GM12872 (cell line): ENCODE data around the gene THBS3.

Experiments
- CTCF ChIP-seq: IDR thresholded peaks from 3 replicates; pipeline ENCODE4 v1.5.1; 2011; ENCODE audit warnings: low read depth, mild to moderate bottlenecking, low read length, moderate library complexity; ENCODE audit not compliant: insufficient read depth

THBS3 gene

DNA sequence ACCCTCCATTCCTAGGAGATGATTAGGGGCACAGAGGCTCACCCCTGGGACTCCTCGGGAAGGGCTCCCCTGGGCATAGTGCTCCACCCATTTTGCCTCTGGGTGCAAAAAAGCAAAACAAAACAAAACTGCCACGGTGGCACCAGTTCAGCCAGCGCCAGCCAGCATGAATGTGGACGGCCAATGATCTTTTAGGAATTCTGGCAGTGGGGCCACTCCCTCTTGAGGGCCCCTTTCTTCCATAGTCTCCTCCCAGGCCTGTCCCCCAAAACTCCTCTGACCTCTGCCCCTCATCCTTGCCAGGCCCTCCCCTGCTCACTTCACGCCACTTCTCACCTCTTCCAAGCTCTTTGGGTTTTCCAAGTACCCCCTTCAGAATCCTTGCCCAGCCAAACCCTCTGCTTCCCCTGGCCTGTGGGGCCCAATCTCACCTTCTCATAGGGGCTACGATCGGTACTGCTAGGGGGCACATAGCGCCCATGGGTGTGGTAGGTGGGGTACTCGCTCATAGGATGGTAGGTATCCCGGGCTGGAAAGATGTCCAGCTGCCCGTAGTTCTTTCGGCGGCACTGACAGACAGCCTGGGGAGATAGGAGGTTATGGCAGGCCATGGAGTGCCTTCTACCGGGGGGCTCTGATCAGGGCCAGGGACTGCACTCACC, 20.8 kb downstream of the THBS3 start:
- TF ChIP-seq CTCF: no peak

DNA sequence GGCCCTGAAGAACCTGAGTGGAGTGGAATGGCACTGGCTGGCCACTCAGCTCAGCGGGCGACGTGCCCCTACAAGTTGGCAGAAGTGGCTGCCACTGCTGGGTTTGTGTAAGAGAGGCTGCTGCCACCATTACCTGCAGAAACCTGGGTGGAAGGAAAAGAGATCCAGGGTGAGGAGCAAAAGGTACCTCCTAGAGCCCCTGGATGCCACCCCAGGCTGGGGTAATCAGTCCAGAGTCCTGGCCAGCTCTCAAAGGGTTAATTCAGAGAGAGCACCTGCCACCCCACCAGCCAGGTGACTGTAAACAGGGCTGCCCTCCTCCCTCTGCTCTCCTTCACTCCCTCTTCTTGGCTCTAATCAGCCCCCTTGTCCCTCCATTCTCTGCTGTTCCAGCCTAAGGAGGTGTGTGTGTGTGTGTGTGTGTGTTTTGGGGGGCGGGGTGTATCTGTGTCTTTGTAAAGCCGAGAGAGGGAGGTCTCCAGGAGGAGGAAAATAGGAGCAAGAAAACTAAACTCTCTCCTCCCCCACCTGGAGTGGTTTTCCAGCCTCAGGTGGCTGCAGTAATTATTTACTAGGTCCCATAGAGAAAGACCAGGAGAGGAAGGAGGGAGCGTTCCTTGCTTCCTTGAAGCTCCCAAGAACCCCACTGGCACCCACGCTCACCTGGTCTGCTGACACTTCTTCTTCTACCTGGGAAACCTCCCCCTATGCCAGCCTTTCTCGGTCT, 21.5 kb downstream of the THBS3 start:
- no peak for TF ChIP-seq CTCF

- no peak for TF ChIP-seq CTCF
Observed at GRCh38 chr1:155185783-155186066, 22.0 kb downstream of the THBS3 start.

- peak; percentile 58 for TF ChIP-seq CTCF
Observed at GRCh38 chr1:155184835-155185782, 22.6 kb downstream of the THBS3 start.

DNA sequence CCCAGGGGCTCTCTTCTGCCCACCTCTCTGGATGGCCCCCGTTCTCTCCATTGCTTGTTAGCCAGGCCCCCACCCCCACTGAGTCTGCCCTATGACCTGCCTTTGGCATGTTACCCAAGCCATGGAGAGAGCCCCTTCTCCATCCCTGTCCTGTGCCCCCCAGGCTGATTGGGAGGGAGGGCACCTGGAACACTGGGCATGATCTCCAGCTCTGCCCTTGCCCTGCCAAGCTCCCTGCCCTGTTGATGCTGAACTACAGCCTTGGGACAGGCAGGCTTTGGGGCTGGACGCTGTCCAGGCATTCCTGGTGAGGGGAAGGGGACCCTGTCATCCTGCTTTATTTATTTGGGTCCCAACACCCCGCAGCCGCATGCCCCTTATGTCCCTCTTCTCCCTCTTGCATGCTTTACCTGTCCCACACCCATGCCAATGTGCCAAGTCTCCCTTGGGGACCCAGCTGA, 23.3 kb downstream of the THBS3 start:
- TF ChIP-seq CTCF: no peak

DNA sequence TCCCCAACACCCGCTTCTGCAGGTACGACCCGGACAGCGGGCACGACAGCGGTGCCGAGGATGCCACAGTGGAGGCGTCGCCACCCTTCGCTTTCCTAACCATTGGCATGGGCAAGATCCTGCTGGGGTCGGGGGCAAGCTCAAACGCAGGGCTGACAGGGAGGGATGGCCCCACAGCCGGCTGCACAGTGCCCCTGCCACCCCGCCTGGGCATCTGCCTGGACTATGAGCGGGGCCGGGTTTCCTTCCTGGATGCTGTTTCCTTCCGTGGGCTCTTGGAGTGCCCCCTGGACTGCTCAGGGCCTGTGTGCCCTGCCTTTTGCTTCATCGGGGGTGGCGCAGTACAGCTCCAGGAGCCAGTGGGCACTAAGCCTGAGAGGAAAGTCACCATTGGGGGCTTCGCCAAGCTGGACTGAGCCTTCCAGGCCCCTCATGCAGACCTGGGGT, 23.9 kb downstream of the THBS3 start:
- no peak for TF ChIP-seq CTCF

DNA sequence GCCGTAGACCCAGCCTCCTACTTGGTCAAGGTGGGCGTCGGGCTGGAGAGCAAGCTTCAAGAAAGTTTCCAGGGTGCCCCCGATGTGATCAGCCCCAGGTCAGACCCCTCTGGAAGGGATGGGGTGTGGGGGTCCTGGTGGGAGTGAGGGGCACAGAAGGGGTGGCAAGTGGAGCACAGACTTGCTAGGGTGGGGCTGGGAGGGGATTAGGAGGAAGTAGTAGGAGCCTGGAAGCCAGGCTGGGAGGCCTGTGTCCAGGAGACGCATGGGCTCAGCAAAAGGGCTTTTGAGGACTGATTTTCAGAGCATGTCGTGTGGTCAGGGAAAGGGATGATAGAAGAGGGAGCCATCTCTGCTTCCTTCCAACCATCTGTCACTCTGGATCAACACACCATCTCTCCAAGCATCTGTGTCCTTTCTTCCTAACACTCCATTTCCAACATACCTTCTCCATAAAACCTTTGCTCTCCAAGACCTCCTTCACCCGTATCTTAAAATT, 25.6 kb downstream of the THBS3 start:
- TF ChIP-seq CTCF: no peak
